ENCODE measurements around the gene ROR1.

ROR1 gene

DNA sequence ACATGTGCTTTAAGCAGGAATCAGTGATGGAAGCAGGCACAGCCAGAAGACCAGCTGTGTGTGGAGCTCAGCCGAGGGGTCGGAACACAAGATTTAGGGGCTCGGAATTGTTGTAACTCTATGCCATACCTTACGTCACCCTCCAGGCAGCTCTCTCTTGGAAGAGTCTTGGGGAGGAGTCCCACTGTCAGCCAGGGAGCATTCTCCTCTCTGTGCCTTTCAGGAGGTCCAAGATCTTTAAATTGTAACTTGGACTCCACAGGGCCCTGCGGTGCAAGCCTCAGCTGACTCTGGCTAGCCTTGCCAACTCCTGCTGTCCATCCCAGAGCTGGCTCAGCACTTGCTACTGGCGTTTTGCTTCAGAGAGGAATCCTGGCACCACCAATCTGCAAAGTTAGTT is 26.4 kb upstream of the ROR1 start:
- Mint-ChIP-seq H3K4me3 (no peak overlapping the region), H3K9me3 (no peaks in the 10 kb centered on the region), H3K4me1 (ENCODE audit: low read depth) (peaks cover 22% of the 10 kb centered on the region), H3K27ac (no peak overlapping the region), H3K27me3 (ENCODE audit: low read depth) (no peaks in the 10 kb centered on the region), H3K36me3 (ENCODE audit: low read depth) (no peaks in the 10 kb centered on the region)
- DNase-seq (ENCODE audit: low spot score) = no peak

DNA sequence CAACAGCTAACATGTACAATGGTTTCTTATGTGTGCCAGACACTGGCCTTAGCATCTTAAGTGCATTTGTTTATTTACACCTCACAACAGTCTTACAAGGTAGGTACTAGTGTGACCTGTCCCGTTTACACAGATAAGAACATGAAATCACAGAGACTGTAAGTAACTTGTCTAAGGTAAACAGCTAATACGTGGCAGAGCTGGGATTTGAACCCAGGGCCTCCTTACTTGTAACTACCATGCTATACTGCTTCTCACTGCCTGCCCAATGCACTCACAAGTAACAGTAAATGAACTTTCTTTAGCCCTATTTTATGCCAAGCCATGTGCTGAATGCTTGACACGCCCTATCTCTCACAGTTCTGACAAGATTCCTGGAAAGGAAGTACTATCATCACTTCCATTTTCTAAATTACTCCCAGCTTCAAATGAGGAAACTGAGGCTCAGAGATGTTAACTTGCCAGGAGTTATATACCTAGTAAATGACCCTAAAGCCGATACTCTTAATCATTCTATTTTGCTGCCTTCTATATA is 25.7 kb upstream of the ROR1 start:
- no peaks in the 10 kb centered on the region for H3K36me3 Mint-ChIP-seq (ENCODE audit: low read depth)

DNA sequence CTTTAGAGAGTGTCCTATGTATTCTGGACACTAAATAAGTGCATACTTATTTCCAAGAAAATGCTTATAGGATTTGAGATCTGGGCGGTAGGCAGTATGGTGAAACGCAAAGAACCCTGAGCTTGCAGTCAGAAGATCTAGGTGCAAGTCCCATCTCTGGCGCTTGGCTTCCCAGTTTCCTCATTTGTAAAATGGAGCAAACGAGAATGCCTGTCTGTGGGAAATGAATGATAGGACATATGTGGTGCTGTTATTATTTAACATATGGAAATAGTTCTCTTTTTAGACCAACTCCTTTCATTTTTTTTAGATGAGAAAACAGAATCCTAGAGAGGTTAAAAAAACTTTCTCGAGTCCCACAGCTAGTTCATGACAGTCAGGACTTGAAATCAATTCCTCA is 25.2 kb upstream of the ROR1 start:
- no peaks in the 10 kb centered on the region for H3K36me3 Mint-ChIP-seq (ENCODE audit: low read depth)
- no peaks in the 10 kb centered on the region for H3K9me3 Mint-ChIP-seq
- H3K4me1 Mint-ChIP-seq (ENCODE audit: low read depth) = peaks cover 15% of the 10 kb centered on the region
- H3K27me3 Mint-ChIP-seq (ENCODE audit: low read depth) = no peaks in the 10 kb centered on the region
- no peak for DNase-seq (ENCODE audit: low spot score)
- no peak overlapping the region for H3K4me3 Mint-ChIP-seq
- no peak overlapping the region for H3K27ac Mint-ChIP-seq

More for the DNA sequence above, 25.7 kb upstream of the ROR1 start:
- no peak overlapping the region for H3K4me3 Mint-ChIP-seq
- DNase-seq (ENCODE audit: low spot score) = no peak
- H3K27me3 Mint-ChIP-seq (ENCODE audit: low read depth) = no peaks in the 10 kb centered on the region
- no peak overlapping the region for H3K27ac Mint-ChIP-seq
- H3K4me1 Mint-ChIP-seq (ENCODE audit: low read depth) = peaks cover 16% of the 10 kb centered on the region
- H3K9me3 Mint-ChIP-seq = no peaks in the 10 kb centered on the region

DNA sequence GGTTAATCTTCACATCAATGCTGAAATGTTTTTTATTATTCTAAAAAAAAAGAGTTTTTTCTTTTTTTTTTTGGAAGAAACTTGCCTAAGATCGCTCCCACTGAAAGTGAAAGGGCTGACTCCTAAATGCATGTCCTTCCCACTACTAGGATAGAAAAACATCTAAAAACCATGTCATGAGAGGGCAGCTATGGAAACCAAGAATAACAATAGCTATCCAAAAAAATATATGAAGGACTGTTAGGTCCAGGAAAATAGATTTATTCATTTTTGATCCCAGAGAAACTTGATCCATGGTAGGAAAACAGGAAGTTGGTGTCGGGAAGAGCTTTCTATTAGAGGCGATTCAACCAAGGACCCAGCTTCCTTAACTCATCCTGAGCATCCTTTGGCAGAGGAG is 23.1 kb upstream of the ROR1 start:
- Mint-ChIP-seq H3K27me3 (ENCODE audit: low read depth) (no peaks in the 10 kb centered on the region), H3K36me3 (ENCODE audit: low read depth) (no peaks in the 10 kb centered on the region), H3K9me3 (no peaks in the 10 kb centered on the region), H3K27ac (no peak overlapping the region), H3K4me1 (ENCODE audit: low read depth) (peaks cover 11% of the 10 kb centered on the region), H3K4me3 (no peak overlapping the region)
- DNase-seq (ENCODE audit: low spot score) = no peak

DNA sequence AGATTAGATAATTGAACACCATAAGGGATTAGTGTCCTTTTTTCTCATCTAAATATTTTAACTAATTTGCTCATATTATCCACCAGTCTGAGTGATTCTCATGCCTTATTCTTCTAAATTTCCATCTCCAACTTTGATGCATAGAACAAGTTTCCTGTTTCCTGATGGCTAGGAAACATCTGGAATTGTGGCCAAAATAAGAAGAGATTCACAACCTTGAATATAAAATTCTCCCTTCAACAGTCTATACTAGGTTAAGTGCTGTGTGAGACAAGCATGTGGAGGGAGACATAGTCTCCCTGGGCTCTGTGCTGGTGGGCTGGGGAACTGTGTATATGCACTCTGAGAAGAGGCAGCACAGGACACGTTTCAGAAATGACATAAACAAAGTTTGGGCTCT is 21.6 kb upstream of the ROR1 start:
- no peaks in the 10 kb centered on the region for H3K36me3 Mint-ChIP-seq (ENCODE audit: low read depth)
- H3K4me3 Mint-ChIP-seq = no peak overlapping the region
- DNase-seq (ENCODE audit: low spot score) = no peak
- no peak overlapping the region for H3K27ac Mint-ChIP-seq
- H3K9me3 Mint-ChIP-seq = no peaks in the 10 kb centered on the region
- peaks cover 5% of the 10 kb centered on the region for H3K27me3 Mint-ChIP-seq (ENCODE audit: low read depth)
- H3K4me1 Mint-ChIP-seq (ENCODE audit: low read depth) = peaks cover 4% of the 10 kb centered on the region

DNA sequence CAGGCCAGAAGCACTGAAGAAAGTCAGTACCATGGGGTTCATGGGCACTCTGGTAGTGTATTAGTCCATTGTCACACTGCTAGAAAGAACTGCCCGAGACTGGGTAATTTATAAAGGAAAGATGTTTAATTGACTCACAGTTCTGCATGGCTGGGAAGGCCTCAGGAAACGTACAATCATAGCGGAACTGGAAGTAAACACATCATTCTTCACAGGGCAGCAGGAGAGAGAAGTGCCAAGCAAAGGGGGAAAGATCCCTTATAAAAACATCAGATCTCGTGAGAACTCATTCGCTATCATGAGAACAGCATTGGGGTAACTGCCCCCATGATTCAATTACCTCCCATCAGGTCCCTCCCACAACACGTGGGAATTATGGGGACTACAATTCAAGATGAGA is 20.2 kb upstream of the ROR1 start:
- Mint-ChIP-seq H3K9me3 (no peaks in the 10 kb centered on the region), H3K4me3 (no peak overlapping the region), H3K27me3 (ENCODE audit: low read depth) (peaks cover 16% of the 10 kb centered on the region), H3K36me3 (ENCODE audit: low read depth) (no peaks in the 10 kb centered on the region), H3K27ac (no peak overlapping the region), H3K4me1 (ENCODE audit: low read depth) (no peaks in the 10 kb centered on the region)
- DNase-seq (ENCODE audit: low spot score) = no peak

DNA sequence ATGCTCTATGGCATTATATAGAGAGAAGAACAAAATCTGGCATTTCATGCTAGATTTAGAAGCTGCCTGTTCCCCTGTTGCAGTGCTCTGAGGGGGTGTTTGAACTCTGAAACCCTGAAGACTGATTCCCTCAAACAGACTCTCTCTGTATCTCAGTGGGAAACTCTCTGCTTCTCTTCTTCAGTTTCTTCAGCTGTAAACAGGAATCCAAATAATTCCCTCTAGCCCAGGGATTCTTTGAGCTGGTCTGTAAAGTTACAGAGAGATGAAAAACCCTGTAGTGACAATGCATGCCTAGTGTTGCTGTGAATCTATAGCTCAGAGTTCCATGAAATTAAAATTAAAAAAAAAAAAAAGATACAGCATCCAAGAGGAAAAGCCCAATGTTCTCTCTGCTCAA is 17.0 kb upstream of the ROR1 start:
- Mint-ChIP-seq H3K4me3 (no peak overlapping the region), H3K27me3 (ENCODE audit: low read depth) (peaks cover 26% of the 10 kb centered on the region), H3K27ac (no peak overlapping the region), H3K9me3 (no peaks in the 10 kb centered on the region), H3K4me1 (ENCODE audit: low read depth) (no peaks in the 10 kb centered on the region), H3K36me3 (ENCODE audit: low read depth) (no peaks in the 10 kb centered on the region)
- no peak for DNase-seq (ENCODE audit: low spot score)

DNA sequence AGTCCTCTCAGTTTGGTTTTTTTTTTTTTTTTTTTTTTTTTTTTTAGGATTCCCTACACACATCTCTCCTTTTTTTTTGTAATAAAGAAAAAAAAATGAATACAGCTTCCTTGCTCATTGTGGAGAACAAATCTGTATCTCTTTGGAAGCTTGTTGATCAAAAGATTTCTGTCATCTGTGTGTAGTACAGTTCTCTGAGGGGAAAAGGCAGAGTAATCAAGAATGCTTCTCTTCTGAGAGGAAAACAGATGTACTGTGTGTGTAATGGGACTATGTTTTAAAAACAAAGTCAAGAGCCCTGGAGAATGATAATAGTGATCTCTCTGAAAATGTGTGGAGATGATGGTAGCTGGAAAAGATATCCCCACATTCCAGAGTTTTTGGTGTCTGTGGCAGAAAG is 16.5 kb upstream of the ROR1 start:
- no peak for DNase-seq (ENCODE audit: low spot score)
- H3K4me3 Mint-ChIP-seq = no peak overlapping the region
- H3K27ac Mint-ChIP-seq = no peak overlapping the region
- peaks cover 28% of the 10 kb centered on the region for H3K27me3 Mint-ChIP-seq (ENCODE audit: low read depth)
- H3K36me3 Mint-ChIP-seq (ENCODE audit: low read depth) = no peaks in the 10 kb centered on the region
- H3K4me1 Mint-ChIP-seq (ENCODE audit: low read depth) = no peaks in the 10 kb centered on the region
- H3K9me3 Mint-ChIP-seq = no peaks in the 10 kb centered on the region

DNA sequence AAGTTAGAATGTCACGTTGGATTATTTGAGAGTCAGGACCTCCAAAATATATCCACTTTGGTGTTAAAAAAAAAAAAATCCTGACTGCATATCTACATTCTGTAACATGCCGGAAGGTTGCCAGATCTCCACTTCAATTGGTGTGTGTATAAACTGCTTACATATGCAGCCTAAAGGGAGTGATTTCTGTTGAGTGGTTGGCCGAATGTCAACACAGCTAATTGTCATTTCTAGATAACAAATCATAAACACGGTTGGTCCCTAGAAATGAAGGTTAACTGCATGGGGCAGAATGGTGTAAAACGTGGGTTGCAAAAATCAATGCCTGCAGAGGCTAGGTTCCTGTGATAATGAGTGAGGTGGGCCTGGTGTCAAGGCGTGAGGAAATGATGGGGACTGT is 15.0 kb upstream of the ROR1 start:
- DNase-seq (ENCODE audit: low spot score) = no peak
- no peak overlapping the region for H3K27ac Mint-ChIP-seq
- H3K4me3 Mint-ChIP-seq = no peak overlapping the region
- H3K36me3 Mint-ChIP-seq (ENCODE audit: low read depth) = no peaks in the 10 kb centered on the region
- H3K9me3 Mint-ChIP-seq = no peaks in the 10 kb centered on the region
- peaks cover 31% of the 10 kb centered on the region for H3K27me3 Mint-ChIP-seq (ENCODE audit: low read depth)
- H3K4me1 Mint-ChIP-seq (ENCODE audit: low read depth) = no peaks in the 10 kb centered on the region

DNA sequence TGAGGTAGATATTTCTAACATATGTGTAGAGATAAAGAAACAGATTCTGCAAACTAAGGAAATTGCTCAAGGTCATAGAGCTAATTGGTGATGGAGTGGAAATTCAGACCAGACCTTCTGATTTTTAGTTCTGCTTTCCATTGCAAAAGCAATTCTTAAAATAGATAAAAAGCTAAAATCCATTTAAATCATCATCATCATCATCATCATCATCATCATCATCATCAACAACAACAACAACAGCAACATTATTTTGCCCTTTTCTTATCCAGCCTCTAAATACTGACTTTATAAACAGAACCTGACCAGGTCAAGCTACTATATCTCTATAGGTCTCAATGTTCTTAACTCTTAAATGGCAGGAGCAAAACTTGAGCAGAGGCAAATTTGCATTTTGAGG is 14.0 kb upstream of the ROR1 start:
- H3K4me1 Mint-ChIP-seq (ENCODE audit: low read depth) = no peaks in the 10 kb centered on the region
- no peak overlapping the region for H3K27ac Mint-ChIP-seq
- no peak for DNase-seq (ENCODE audit: low spot score)
- H3K4me3 Mint-ChIP-seq = no peak overlapping the region
- H3K27me3 Mint-ChIP-seq (ENCODE audit: low read depth) = peaks cover 39% of the 10 kb centered on the region
- H3K36me3 Mint-ChIP-seq (ENCODE audit: low read depth) = no peaks in the 10 kb centered on the region
- H3K9me3 Mint-ChIP-seq = no peaks in the 10 kb centered on the region

DNA sequence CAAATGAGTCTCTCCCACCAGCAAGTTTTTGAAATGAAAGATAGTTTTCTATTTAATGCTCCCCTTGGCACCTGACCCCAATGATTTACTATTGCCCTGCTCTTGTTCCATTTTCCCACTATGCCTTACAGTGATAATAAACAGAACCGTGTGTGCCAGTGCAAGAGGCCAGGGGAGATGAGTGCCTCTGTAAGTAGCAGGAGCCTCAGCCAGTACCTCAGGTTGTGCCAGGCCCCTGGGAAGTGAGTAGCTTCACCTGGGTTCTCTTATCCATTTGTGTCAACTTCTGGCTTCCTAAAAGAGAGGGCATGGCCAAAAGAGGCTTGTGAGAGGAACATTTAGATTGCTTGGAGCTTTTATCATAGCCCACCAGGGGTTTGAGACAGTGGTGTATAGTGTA is 3.4 kb upstream of the ROR1 start:
- H3K36me3 Mint-ChIP-seq (ENCODE audit: low read depth) = no peaks in the 10 kb centered on the region
- no peaks in the 10 kb centered on the region for H3K9me3 Mint-ChIP-seq
- DNase-seq (ENCODE audit: low spot score) = no peak
- no peak overlapping the region for H3K4me3 Mint-ChIP-seq
- H3K27me3 Mint-ChIP-seq (ENCODE audit: low read depth) = peaks cover 52% of the 10 kb centered on the region
- H3K27ac Mint-ChIP-seq = no peak overlapping the region
- H3K4me1 Mint-ChIP-seq (ENCODE audit: low read depth) = peaks cover 14% of the 10 kb centered on the region

DNA sequence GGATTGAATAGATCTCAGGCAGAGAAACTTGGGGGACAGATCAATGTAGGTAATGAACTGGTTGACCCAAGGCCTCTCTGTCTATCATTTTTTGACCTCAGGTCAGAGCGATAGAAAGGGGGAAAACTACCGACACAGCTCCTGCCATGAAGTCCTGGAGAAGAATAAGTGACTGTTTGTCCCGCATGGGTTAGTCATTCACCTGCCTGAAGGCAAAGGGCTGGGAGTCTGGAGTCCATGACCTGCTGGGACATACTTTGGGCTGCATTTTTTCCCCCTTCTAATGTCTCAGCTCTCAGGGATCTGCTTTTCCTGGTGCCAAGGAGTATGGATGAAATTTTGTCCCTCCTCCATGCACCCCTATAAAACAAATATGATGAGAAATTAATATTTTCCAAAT is 1.6 kb upstream of the ROR1 start:
- Mint-ChIP-seq H3K9me3 (no peaks in the 10 kb centered on the region), H3K27ac (no peak overlapping the region), H3K4me1 (ENCODE audit: low read depth) (peaks cover 16% of the 10 kb centered on the region), H3K36me3 (ENCODE audit: low read depth) (no peaks in the 10 kb centered on the region), H3K4me3 (no peak overlapping the region), H3K27me3 (ENCODE audit: low read depth) (peaks cover 66% of the 10 kb centered on the region)
- DNase-seq (ENCODE audit: low spot score) = no peak

DNA sequence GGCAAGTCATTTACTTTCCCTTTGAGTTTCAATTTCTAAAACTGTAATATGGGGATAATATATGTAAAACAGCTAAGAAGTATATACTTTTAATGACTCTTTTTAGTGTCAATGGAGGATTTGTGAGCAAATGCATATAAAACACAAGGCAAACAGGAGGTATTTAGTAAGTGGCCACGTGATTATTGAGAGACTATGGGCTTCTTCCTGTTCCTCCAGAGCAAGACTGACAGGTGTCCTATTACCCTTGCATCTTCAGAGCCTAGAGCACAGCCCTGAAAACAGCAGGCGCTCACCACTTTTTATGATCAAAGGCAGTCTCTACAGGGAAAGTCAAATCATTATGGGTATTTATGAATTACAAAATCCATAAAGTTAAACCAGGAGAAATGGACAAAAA is 941 bp upstream of the ROR1 start:
- Mint-ChIP-seq H3K4me3 (peak overlapping the region; percentile 47), H3K9me3 (no peaks in the 10 kb centered on the region), H3K4me1 (ENCODE audit: low read depth) (peaks cover 16% of the 10 kb centered on the region), H3K27me3 (ENCODE audit: low read depth) (peaks cover 73% of the 10 kb centered on the region), H3K27ac (no peak overlapping the region), H3K36me3 (ENCODE audit: low read depth) (no peaks in the 10 kb centered on the region)
- DNase-seq (ENCODE audit: low spot score) = no peak

DNA sequence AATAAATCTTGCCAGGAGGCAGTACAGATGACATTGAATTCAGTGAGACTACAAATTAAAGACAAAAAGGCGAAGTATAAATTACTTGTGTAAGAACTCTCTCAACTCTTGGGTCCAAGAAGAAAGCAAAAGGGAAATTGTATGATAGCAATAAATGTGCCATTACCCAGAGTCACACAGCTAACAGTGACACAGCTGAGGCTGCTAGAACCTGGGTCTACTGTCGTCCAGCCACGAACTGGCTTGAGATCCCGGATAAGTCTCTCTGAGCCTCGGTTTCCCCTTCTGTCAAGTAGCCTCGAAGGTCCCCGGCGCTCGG is 362 bp upstream of the ROR1 start:
- Mint-ChIP-seq H3K36me3 (ENCODE audit: low read depth) (no peaks in the 10 kb centered on the region), H3K27me3 (ENCODE audit: low read depth) (peaks cover 72% of the 10 kb centered on the region), H3K27ac (no peak overlapping the region), H3K9me3 (no peaks in the 10 kb centered on the region), H3K4me1 (ENCODE audit: low read depth) (peaks cover 16% of the 10 kb centered on the region), H3K4me3 (peak overlapping the region; percentile 47)
- DNase-seq (ENCODE audit: low spot score) = no peak

DNA sequence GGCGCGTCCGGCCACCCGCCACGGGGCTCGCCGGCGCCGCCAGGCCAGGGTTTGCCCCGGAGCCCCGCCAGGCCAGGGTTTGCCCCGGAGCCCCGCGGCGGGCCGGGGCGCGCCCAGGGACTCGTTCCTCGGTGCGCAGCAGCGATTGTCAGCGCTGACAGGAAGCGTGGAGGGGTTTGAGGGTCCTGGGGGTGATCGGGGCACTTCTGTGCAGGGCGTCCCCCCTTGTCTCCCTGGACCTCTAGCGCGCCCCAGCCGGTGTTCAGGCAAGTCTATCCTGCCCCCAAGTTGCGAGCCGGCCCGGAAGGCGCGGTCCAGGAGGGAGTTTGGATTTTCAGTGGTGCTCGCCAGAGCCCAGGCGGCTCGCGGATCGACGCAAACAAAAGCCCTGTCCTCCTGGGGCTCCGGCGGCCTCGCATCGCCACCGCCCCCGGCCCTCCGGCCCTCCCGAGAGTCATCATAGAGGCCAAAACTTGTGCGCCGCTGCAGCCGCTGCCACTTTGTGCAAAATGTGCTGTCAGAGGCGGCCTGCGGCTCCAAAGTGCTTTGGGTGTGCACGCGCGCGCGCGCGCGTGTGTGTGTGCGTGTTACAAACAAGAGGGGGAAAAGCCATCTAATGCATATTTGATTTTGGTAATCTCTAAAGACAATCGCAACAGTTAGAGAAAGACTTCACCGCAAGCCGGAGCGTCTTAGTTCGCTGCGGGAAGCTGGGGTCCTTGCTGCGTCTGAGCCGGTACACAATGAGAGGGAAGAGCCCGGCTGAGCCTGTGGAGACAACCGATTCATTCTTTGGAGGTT is 1.0 kb downstream of the ROR1 start:
- Mint-ChIP-seq H3K4me1 (ENCODE audit: low read depth) (peaks cover 16% of the 10 kb centered on the region), H3K36me3 (ENCODE audit: low read depth) (no peaks in the 10 kb centered on the region), H3K27me3 (ENCODE audit: low read depth) (peaks cover 81% of the 10 kb centered on the region), H3K4me3 (peak overlapping the region; percentile 68), H3K9me3 (no peaks in the 10 kb centered on the region), H3K27ac (no peak overlapping the region)
- no peak for DNase-seq (ENCODE audit: low spot score)

All from T-helper 2 cell treated with Interferon-gamma antibody and Interleukin-4, amounts not matched to agents 5 μg/mL and 100 μg/mL, for 36 hours (primary cell).